ENCODE data around the gene LYVE1.

GRCh38 chr11:10551845-10552352 is 16.6 kb downstream of the LYVE1 start:
- TF ChIP-seq, protein P1, sequence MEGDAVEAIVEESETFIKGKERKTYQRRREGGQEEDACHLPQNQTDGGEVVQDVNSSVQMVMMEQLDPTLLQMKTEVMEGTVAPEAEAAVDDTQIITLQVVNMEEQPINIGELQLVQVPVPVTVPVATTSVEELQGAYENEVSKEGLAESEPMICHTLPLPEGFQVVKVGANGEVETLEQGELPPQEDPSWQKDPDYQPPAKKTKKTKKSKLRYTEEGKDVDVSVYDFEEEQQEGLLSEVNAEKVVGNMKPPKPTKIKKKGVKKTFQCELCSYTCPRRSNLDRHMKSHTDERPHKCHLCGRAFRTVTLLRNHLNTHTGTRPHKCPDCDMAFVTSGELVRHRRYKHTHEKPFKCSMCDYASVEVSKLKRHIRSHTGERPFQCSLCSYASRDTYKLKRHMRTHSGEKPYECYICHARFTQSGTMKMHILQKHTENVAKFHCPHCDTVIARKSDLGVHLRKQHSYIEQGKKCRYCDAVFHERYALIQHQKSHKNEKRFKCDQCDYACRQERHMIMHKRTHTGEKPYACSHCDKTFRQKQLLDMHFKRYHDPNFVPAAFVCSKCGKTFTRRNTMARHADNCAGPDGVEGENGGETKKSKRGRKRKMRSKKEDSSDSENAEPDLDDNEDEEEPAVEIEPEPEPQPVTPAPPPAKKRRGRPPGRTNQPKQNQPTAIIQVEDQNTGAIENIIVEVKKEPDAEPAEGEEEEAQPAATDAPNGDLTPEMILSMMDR (IDR thresholded peaks at IDR 0.05) = no peak
- no peak for TF ChIP-seq KDM5A (IDR thresholded peaks at IDR 0.05)
- no peak for TF ChIP-seq ZFP36 (IDR thresholded peaks at IDR 0.05; ENCODE audit: borderline replicate concordance, partially characterized antibody)
- TF ChIP-seq EP300 (IDR thresholded peaks at IDR 0.05) = no peak
- no peak for TF ChIP-seq KDM1A (IDR thresholded peaks at IDR 0.05; ENCODE audit: low read depth)
- no peak for TF ChIP-seq ZNF302 (CRISPR knock-in tag; IDR thresholded peaks at IDR 0.05)
- TF ChIP-seq, protein P2, sequence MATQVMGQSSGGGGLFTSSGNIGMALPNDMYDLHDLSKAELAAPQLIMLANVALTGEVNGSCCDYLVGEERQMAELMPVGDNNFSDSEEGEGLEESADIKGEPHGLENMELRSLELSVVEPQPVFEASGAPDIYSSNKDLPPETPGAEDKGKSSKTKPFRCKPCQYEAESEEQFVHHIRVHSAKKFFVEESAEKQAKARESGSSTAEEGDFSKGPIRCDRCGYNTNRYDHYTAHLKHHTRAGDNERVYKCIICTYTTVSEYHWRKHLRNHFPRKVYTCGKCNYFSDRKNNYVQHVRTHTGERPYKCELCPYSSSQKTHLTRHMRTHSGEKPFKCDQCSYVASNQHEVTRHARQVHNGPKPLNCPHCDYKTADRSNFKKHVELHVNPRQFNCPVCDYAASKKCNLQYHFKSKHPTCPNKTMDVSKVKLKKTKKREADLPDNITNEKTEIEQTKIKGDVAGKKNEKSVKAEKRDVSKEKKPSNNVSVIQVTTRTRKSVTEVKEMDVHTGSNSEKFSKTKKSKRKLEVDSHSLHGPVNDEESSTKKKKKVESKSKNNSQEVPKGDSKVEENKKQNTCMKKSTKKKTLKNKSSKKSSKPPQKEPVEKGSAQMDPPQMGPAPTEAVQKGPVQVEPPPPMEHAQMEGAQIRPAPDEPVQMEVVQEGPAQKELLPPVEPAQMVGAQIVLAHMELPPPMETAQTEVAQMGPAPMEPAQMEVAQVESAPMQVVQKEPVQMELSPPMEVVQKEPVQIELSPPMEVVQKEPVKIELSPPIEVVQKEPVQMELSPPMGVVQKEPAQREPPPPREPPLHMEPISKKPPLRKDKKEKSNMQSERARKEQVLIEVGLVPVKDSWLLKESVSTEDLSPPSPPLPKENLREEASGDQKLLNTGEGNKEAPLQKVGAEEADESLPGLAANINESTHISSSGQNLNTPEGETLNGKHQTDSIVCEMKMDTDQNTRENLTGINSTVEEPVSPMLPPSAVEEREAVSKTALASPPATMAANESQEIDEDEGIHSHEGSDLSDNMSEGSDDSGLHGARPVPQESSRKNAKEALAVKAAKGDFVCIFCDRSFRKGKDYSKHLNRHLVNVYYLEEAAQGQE (IDR thresholded peaks at IDR 0.05) = no peak
- no peak for TF ChIP-seq POLR2A (IDR thresholded peaks at IDR 0.05; ENCODE audit: low read length)
- TF ChIP-seq, protein P3, sequence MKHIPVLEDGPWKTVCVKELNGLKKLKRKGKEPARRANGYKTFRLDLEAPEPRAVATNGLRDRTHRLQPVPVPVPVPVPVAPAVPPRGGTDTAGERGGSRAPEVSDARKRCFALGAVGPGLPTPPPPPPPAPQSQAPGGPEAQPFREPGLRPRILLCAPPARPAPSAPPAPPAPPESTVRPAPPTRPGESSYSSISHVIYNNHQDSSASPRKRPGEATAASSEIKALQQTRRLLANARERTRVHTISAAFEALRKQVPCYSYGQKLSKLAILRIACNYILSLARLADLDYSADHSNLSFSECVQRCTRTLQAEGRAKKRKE (CRISPR knock-in tag; IDR thresholded peaks at IDR 0.05; ENCODE audit: low read depth) = no peak
- TF ChIP-seq RAD21 (conservative IDR thresholded peaks at IDR 0.05 in 1 of 2, IDR thresholded peaks at IDR 0.05 in 1 of 2) = no peak
